Gastroesophageal sphincter (tissue), 3 donors: Measurements from ENCODE around the gene PRKRA.

Experiments used
- POLR2A ChIP-seq, 2 donors: fragments of 450-650 bp; IDR thresholded peaks; one replicate each; pipeline ENCODE4 v1.6.1; 2017; ENCODE audit warnings: antibody characterized with exemption in 2 of 2, mild to moderate bottlenecking in 2 of 2, moderate library complexity in 1 of 2
- TF ChIP-seq, protein P1 (sequence below), 4 experiments: fragments of 200-600 bp in 2 of 4; fragments of 450-650 bp in 2 of 4; sonication (generic) in 1 of 4; IDR thresholded peaks; one replicate each; pipeline ENCODE4 v1.5.1; 2017 to 2019; ENCODE audit warnings: antibody characterized with exemption in 4 of 4, mild to moderate bottlenecking in 2 of 4, moderate library complexity in 2 of 4

DNA sequence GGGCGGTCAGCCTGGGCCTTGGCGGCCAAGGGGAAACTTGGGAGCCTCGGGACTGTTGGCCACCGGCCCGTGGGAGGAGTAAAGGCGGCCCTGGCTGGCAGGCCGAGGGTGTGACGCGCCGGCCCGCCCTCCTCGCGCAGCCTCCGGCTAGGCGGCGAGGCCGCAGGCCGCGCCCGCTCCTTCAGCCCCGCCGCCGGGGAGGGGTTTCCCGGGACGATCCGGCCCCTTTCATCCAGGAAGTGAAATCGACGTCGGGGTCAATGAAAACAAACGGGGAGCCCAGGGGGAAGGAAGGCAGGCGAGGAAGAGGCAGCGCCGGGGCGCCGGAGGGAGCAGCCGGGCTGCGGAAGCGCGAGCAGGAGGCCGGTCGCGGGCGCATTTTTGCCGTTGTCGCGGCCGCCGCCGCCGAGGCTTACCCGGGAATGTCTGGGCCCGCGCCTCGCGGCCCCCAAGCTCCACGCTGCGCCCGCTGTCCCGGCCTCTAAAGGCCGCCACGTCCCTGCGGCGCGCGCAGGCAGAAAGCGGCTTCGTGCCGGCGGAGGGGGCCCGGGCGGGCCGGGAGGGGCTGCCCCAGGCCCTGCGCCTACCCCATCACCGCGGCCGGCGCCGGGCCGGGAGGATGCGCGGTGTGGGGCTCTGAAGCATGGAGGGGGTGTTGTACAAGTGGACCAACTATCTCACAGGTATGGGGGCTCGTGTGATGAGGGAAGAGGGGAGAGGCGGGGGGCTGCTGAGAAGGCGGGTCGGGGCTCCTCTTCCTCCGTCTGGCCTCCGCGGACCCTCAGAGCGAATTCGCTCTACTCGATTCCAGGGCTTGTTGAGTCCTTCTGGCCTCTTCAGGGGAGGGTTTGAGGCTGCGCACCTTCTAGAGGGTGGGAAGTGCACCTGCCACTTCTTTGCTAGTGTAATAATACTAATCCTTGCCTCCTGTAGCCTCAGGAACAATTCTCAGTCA, 29.5 kb upstream of the PRKRA start, which contains the start of gene PLEKHA3:
- TF ChIP-seq, protein P1, sequence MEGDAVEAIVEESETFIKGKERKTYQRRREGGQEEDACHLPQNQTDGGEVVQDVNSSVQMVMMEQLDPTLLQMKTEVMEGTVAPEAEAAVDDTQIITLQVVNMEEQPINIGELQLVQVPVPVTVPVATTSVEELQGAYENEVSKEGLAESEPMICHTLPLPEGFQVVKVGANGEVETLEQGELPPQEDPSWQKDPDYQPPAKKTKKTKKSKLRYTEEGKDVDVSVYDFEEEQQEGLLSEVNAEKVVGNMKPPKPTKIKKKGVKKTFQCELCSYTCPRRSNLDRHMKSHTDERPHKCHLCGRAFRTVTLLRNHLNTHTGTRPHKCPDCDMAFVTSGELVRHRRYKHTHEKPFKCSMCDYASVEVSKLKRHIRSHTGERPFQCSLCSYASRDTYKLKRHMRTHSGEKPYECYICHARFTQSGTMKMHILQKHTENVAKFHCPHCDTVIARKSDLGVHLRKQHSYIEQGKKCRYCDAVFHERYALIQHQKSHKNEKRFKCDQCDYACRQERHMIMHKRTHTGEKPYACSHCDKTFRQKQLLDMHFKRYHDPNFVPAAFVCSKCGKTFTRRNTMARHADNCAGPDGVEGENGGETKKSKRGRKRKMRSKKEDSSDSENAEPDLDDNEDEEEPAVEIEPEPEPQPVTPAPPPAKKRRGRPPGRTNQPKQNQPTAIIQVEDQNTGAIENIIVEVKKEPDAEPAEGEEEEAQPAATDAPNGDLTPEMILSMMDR (IDR thresholded peaks at IDR 0.05): peak in 1 of 4 experiments; percentile 10
- peak; percentile 82 to 85 for TF ChIP-seq POLR2A (IDR thresholded peaks at IDR 0.05)
